ENCODE measurements around the gene PAQR8. TPM values are rescaled to one million over a fixed set of nuclear protein-coding genes. Genes with fewer than 3 reads are reported as not detected.

PAQR8 gene
- total RNA-seq, 1 donor from 2014 or later, result 9.2 TPM

- no peak for DNase-seq
Measured at GRCh38 chr6:52347818-52348217, 14.1 kb upstream of the PAQR8 start.

GRCh38 chr6:52351879-52352238 lies 10.1 kb upstream of the PAQR8 start:
- no peak for DNase-seq

GRCh38 chr6:52352239-52353018 lies 9.5 kb upstream of the PAQR8 start:
- peak; percentile 20 for DNase-seq

DNA sequence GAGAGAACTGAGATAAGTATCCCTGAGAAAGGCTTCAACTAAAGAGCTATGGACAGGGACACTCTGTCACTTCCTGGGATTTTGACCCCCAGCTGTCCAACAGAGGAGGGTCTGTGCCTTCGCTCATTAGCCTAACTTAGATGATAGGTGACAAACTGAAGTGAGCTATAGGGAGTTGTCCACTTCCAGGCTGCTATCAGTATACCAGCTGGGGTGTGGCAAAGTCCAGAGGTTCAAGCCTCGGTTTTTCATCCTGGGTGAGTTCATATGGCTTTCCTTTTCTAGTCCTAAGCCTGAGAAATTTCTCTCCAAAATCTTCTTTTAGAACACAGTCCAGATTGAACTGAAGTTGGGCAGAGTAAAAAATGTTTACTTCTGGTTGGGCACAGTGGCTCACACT lies 5.9 kb upstream of the PAQR8 start:
- no peak for DNase-seq

GRCh38 chr6:52359403-52359802 lies 2.5 kb upstream of the PAQR8 start:
- no peak for DNase-seq

DNA sequence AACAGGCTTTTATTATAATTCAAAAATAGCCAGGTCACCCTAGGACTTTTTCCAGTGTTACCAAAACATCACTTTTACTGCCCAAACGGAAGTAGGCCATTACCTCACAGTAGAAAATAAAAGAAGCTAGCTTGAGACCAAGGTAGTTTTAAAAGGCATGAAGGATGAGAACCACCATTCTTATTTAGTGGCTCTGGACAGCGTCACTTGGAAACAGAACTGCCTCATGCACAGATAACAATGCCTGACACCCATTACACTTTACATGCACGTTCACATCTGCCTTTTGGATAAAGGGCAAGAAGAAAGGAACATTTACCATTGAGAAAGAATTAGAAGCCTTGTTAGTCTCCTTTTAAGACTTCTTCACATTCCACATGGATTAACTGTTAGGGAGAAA lies 1.9 kb upstream of the PAQR8 start:
- no peak for DNase-seq

GRCh38 chr6:52360601-52361413 lies 1.1 kb upstream of the PAQR8 start:
- DNase-seq, result no peak

DNA sequence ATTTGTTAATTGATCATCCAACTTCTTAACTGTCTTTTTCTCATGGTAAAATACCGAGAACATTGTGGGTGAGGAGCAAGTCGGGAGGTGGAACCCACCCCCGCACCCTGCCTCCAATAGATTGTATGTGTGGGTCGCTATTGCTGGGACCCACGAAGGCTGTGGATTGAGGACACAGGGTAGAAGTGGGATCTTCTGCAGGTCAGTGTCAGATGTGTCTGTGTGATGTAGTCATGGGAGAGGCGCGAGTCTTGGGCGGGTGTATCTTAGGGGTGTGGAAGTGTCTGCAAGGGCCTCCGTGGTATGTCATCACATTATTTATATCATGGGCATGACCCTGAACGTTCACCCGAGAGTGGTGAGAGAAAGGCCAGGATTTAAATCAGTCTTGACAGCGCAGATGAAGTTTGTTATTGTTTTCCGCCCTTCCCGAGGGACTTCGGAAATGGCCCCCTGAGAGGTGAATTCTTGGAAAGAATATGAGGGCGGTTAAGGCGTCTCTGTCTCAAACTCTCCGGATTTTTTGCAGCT lies 472 bp upstream of the PAQR8 start:
- DNase-seq, result peak; percentile 61

DNA sequence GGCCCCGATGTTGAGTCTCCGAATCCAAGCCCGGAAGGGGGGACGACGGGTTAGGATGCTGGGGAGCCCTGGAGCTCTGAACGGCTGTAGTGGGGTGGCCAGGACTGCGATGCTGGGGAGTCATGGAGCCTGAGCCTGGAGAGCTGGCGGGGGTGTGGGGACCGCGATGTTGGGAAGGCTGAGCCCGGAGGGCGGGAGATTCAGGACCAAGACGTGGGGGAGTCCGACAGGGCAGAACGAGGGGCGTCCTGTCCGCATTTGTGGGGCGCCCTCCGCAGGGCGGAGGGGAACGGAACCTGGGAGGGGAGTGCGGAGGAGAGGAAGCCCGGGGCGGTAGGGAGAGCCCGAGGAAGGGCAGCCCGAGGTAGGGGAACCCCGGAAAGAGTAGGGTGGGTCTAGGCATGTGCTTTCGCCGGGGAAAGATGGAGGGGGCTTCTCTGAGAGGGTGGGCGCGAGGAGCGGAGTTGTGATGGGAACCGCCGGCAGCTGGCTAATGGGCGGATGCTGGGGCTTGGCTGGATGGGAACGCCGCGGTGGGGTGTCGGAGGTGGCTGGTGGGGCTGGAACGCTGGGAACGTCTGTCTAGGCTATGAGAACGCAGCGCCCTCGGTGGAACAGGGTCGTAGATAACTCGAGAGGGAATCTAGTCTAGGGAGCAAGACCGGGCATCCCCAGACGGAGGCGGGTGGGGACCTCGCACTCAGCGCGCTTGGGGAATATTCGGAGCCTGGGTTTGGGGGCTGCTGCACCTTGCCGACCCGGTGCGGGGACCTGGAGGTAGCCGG lies 684 bp downstream of the PAQR8 start:
- DNase-seq, result peak; percentile 53

DNA sequence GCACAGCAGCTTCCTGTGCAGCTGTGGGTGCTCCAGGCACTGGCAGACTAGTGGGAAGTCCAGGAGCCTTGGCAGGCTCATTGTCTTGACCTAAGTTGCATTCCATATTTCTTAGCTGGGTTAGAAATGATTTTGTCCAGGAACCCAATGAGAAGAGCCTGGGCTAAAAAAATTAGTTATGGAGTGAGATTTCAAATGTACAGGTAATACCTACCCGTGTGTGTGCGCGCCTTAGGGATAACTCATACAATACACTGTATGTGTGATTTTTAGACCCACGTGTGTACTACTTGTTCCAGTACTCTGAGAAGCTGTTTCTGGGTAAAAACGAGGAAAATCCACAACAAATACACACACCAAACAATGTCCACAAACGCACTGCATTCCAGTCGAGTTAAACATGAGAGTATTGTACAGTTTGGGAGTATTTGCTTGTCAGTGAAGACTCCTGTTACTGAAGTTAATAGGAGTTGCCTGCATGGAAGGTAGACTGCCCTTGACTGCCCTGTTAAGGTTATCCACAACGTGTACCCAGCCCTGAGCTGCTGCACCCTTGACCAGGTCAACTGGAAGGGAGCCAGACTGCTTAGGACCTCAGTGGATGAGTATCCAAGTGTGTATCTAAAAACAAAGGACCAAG lies 1.4 kb downstream of the PAQR8 start:
- no peak for DNase-seq

- no peak for DNase-seq
Measured at GRCh38 chr6:52364480-52365166, 2.7 kb downstream of the PAQR8 start.

DNA sequence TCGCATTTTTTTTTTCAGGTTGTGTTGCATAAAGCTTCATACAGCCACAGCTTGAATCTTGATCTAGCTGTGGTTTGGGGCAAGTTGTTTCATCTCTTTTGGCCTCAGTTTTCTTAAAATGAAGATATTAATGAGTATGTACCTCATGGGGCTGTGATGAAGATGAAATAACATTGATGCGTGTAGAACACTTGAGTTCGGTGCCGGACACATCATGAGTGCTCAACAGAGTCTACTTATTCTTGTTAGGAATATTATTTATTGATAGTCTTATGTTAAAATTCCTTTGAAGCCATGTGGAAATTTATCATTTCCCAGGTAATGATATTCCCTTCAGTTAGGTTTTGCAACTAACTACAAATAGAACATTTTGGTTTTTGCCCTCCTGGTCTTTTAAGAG lies 3.4 kb downstream of the PAQR8 start:
- DNase-seq, result no peak

DNA sequence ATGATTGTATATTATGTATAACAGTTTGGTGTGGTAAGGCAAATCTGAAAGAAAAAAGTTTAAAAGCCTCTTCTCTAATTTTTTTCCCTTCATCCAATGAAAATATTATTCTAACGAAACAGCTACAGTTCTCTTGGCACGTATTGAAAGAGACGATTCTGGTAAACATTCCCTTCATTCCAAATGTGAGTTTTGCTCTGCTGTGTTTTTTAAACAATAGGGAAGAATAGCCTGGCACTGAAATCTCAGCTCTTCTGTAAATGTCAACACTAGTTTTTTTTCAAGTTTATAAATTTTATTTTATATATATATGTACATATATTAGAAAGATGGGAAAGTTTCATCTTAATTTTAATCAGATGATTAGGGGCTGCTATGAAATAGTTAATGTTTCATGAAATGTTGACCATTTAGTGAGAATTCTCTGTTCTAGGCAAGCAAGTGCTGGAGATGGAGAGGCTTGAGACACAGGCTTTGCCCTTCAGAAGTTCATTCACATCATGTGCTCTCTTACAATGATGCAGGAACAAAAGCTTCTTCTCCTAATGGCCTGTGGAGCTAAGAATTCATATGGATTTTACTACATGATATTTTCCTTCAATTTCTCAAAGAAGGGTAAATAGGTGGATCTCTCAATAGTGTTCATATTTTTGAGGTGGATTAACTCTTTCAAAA lies 4.1 kb downstream of the PAQR8 start:
- no peak for DNase-seq

GRCh38 chr6:52368002-52368401 lies 6.1 kb downstream of the PAQR8 start:
- no peak for DNase-seq

DNA sequence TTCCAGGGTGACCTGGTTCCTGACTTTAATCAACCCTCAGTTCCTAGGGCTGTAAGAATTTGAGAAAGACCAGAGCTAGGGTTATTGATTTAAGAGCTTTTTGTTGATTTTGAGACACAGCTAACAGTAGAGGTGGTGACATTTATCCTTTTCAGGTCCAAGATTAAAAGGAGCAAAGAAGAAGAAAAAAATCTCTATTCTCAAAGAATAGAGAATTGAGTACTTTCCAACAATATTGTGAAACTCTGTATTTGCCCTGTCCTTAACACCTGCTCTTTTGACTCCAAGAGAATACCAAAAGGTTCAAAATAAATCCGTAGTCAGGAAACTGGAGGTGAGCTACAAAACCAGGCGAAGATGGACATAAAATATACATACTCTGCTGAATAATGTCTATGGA lies 7.3 kb downstream of the PAQR8 start:
- DNase-seq, result no peak

- DNase-seq, result peak; percentile 73
Measured at GRCh38 chr6:52371656-52372191, 9.8 kb downstream of the PAQR8 start.

DNA sequence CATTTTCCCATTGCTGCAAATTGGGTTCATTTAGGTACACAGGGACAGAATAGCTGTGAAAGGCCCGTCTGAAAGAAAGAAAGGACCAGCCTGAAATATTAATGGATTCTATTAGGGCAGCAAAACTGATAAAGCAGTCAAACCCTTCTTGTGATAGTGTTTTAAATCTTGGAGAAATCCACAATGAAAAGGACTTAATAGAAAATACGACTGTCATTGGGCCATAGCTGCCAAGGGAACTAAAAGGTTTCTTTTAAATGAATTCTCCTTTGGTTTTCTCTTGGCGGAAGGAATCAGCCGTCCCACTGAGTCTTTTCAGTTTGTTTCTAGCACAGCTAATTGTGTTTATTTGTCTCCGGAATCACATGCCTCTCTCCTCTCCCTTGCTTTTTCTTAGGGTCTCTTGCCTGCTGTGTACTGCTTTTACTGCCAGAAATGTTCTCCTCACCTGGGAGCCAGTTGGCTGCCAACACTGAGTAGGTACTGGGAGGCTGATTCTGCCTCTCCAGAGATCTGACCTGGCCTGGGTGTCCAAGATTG lies 11.3 kb downstream of the PAQR8 start:
- DNase-seq, result no peak

DNA sequence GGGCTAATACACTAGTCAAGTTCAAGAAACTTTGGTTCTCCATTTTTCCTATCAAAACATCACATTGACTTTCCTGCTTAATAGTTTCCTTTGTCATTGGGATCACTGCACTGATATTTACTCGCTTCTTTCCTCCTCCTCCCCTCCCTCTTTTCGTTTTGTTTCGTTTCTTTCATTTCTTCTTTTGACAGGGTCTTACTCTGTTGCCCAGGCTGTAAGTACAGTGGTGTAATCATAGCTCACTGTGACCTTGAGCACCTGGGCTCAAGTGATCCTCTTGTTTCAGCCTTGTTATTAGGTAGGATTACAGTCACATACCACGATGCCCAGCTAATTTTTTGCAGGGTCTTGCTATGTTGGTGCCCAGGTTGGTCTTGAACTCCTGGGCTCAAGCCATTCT lies 12.3 kb downstream of the PAQR8 start:
- no peak for DNase-seq

- no peak for DNase-seq
Measured at GRCh38 chr6:52375780-52376556, 14.0 kb downstream of the PAQR8 start.

- DNase-seq, result no peak
Measured at GRCh38 chr6:52376763-52377162, 14.8 kb downstream of the PAQR8 start.
